ENCODE data around the gene RPL12.

Gene RPL12

GRCh38 chr9:127450830-127451607 is at the start of gene RPL12, which contains the start of gene LRSAM1:
Gene RPL12, minus strand, starts transcription at chr9:127451406. Its CDS starts 89 bp downstream, at chr9:127451317.
Gene LRSAM1, plus strand, starts transcription at chr9:127451510. Its CDS starts 3,018 bp downstream, at chr9:127454528.
- peak; percentile 88 for DNase-seq (ENCODE audit: low read depth)

- DNase-seq (ENCODE audit: low read depth) = no peak
Measured at GRCh38 chr9:127500862-127501261, 49.7 kb upstream of the RPL12 start.

- DNase-seq (ENCODE audit: low read depth) = no peak
Measured at GRCh38 chr9:127500399-127500798, 49.2 kb upstream of the RPL12 start.

- no peak for DNase-seq (ENCODE audit: low read depth)
Measured at GRCh38 chr9:127498298-127498697, 47.1 kb upstream of the RPL12 start.

- no peak for DNase-seq (ENCODE audit: low read depth)
Measured at GRCh38 chr9:127497656-127498290, 46.6 kb upstream of the RPL12 start.

GRCh38 chr9:127496974-127497373 is 45.8 kb upstream of the RPL12 start:
- DNase-seq (ENCODE audit: low read depth) = no peak

- no peak for DNase-seq (ENCODE audit: low read depth)
Measured at GRCh38 chr9:127495884-127496555, 44.8 kb upstream of the RPL12 start.

- DNase-seq (ENCODE audit: low read depth) = no peak
Measured at GRCh38 chr9:127494304-127494702, 43.1 kb upstream of the RPL12 start.

- DNase-seq (ENCODE audit: low read depth) = no peak
Measured at GRCh38 chr9:127493592-127494303, 42.5 kb upstream of the RPL12 start.

GRCh38 chr9:127492616-127493015 is 41.4 kb upstream of the RPL12 start:
- no peak for DNase-seq (ENCODE audit: low read depth)

GRCh38 chr9:127491516-127491915 is 40.3 kb upstream of the RPL12 start:
- no peak for DNase-seq (ENCODE audit: low read depth)

- no peak for DNase-seq (ENCODE audit: low read depth)
Measured at GRCh38 chr9:127490535-127491230, 39.5 kb upstream of the RPL12 start.

- DNase-seq (ENCODE audit: low read depth) = no peak
Measured at GRCh38 chr9:127489471-127490115, 38.4 kb upstream of the RPL12 start.

GRCh38 chr9:127488946-127489345 is 37.7 kb upstream of the RPL12 start:
- DNase-seq (ENCODE audit: low read depth) = no peak

GRCh38 chr9:127485995-127486394 is 34.8 kb upstream of the RPL12 start:
- no peak for DNase-seq (ENCODE audit: low read depth)

- no peak for DNase-seq (ENCODE audit: low read depth)
Measured at GRCh38 chr9:127482662-127483061, 31.5 kb upstream of the RPL12 start.

- no peak for DNase-seq (ENCODE audit: low read depth)
Measured at GRCh38 chr9:127479507-127480081, 28.4 kb upstream of the RPL12 start.

GRCh38 chr9:127474592-127474991 is 23.4 kb upstream of the RPL12 start:
- DNase-seq (ENCODE audit: low read depth) = no peak

GRCh38 chr9:127473932-127474331 is 22.7 kb upstream of the RPL12 start:
- DNase-seq (ENCODE audit: low read depth) = no peak

- DNase-seq (ENCODE audit: low read depth) = no peak
Measured at GRCh38 chr9:127473501-127473900, 22.3 kb upstream of the RPL12 start.

GRCh38 chr9:127470662-127471061 is 19.5 kb upstream of the RPL12 start:
- no peak for DNase-seq (ENCODE audit: low read depth)
